Activated CD8-positive, alpha-beta memory T cell treated with anti-CD3 and anti-CD28 coated beads, Interleukin-2, amount 50 U/mL, for 1 hour (primary cell): ENCODE results near the gene GSTP1.
"Not testable (repeated sequence)": the region's sequence is repeated elsewhere in the genome, so short reads cannot be mapped to it uniquely, and the experiment has no call there.

Experiments used
- DNase-seq: peaks from one replicate; pipeline ENCODE4 v3.0.0-alpha.2; 2020; ENCODE audit errors: extremely low read depth

Gene GSTP1

DNA sequence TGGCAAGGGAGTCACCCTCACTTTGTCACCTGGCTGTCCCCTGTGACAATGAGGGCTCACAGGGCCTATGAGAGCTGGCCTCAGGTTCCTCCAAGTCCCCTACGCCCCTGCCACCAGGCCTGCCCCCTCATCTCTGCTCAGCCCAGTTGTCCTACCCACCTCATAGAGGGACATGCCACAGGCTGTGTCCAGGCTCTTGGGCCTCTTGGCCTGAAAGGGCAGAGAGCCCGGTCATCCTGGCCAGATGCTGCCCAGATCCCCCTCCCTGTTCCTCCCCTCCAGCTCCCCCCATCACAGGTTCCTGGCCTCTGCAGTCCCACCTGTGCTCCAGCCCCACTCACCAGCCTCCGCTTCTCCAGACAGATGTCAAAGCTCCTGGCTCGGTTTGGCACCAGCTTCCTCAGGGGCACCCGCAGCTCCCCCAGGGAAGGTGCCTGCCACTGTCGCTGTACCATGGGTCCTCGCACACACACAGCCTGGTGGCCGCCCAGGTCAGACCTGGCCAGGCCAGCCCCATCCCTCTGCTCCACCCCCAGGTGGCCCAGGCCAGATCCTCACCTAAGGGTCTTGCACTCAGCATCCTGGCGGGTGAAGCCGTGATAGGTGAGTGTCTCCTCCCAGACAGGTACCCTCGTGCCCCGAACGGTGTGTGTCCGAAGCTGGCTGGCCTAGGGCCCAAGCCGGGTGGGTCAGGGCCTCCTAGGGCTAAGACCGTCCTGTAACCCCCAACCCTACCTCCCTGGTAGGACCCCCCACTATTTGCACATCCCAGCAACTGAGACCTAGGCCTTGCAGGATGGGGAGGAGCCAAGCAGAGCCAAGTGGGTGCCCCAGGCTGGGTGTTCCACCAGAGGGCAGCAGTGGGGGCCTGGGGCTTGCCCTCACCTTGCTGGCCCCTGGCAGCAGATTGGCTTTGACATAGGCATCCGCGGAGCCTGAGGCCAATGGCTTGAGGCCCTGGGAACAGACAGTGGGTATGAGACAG is 31.4 kb downstream of the GSTP1 start:
- DNase-seq = no peak

DNA sequence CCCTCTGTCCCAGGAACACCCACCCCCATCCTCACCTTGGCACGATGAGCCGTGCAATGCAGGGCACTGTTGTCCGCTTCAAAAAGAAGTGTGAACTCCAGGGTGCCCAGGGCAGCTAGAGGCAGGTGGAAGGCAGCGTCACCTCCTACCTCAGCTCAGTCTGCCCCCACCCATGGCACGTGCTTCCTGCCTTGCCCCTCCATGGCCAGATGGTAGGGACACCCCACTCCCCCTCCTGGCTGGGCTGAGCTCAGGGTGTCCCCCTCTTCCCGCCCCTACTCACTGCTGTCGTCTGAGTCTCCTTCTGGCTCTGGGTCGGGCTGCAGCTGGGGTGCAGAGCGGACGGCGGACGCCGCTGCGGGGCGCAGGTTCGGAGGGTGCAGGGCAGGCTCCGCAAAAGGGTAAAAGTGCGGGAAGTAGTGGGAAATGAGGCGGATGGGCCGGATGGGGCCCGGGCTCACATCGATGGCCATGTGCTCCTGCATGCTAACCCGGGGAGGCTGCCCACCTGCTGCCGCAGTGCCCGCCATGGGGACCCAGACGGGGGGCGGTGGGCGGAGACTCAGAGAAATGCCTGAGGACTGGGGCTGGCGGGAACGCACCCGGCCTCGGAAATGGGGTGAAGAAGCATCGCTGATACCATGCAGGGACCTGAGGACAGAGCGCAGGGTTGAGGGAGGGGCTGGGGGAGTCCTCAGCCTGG is 32.3 kb downstream of the GSTP1 start:
- DNase-seq = no peak

DNA sequence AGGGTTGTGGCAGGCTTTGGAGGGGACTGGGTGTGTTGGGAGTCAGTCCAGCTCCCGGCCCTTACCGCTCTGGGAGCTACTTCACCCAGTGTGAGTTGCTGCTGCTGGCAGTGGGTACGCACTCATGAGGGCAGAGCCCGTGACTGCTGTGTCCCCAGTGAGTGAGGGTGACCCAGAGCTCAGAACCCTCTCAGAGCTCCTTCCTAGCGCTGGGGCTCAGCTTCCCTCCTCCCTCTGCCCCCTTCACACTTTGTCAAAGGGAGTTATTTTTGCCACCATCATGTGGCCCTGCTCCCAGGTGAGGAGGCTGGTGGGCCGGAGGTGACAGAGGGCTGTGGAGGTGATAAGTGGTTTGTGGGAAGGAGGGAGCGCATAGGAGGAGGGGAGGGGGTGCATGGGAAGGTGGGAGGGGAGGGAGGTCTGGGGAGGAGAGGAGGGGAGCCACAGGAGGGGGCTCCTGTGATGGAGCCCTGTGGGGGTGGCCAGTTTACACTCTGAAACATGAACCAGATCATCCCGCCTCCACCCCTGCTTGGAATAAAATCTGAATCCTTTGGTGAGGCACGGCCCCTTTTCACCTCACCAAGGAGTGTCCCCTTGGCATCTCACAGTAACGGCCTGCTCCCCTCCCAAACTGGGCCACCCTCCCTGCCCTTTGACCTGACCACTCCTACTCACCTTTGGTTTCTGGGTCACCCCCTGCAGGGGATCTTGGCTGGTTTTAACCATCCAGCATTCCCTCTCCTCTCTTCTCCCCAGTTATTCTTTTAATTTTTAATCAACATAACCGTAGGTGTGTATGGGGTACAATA is 33.0 kb downstream of the GSTP1 start:
- no peak for DNase-seq

DNA sequence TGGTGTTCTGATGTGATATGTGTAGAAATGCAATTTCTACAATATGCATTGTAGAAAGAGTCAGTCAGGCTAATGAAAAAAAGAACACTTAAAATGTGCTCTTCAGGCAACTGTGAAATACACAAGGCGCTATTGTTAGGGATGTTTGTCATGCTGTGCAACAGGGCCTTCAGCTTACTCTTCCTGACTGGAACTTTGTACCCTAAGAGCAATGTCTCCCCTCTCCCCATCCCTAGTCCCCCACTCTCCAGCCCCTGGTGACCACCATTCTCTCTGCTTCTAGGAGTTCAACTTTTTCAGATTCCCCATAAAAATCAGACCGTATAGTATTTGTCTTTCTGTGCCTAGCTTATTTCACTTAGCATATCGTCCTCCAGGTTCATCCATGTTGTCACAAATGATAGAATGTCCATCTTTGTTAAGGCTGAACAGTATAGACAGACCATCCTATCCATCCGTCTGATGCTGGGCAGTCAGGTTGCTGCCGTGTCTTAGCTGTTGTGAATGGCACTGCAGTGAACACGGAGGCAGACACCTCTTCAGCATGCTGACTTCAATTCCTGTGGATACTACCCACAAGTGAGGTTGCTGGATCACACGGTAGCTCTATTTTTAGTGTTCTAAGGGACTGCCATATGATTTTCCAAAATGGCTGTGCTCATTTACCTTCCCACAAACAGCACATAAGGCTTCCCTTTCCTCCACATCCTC is 33.8 kb downstream of the GSTP1 start:
- DNase-seq = no peak

DNA sequence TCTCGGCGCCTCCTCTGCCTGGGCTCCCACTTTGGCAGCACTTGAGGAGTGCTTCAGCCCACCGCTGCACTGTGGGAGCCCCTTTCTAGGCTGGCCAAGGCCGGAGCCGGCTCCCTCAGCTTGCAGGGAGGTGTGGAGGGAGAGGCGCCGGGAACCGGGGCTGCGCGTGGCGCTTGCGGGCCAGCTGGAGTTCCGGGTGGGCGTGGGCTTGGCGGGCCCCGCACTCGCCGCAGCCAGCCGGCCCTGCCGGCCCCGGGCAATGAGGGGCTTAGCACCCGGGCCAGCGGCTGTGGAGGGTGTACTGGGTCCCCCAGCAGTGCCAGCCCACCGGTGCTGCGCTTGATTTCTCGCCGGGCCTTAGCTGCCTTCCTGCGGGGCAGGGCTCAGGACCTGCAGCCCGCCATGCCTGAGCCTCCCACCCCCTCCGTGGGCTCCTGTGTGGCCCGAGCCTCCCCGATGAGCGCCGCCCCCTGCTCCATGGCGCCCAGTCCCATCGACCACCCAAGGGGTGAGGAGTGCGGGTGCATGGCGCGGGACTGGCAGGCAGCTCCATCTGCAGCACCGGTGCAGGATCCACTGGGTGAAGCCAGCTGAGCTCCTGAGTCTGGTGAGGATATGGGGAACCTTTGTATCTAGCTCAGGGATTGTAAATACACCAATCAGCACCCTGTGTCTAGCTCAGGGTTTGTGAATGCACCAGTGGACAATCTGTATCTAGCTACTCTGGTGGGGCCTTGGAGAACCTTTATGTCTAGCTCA is 35.5 kb downstream of the GSTP1 start:
- not testable (repeated sequence) for DNase-seq

DNA sequence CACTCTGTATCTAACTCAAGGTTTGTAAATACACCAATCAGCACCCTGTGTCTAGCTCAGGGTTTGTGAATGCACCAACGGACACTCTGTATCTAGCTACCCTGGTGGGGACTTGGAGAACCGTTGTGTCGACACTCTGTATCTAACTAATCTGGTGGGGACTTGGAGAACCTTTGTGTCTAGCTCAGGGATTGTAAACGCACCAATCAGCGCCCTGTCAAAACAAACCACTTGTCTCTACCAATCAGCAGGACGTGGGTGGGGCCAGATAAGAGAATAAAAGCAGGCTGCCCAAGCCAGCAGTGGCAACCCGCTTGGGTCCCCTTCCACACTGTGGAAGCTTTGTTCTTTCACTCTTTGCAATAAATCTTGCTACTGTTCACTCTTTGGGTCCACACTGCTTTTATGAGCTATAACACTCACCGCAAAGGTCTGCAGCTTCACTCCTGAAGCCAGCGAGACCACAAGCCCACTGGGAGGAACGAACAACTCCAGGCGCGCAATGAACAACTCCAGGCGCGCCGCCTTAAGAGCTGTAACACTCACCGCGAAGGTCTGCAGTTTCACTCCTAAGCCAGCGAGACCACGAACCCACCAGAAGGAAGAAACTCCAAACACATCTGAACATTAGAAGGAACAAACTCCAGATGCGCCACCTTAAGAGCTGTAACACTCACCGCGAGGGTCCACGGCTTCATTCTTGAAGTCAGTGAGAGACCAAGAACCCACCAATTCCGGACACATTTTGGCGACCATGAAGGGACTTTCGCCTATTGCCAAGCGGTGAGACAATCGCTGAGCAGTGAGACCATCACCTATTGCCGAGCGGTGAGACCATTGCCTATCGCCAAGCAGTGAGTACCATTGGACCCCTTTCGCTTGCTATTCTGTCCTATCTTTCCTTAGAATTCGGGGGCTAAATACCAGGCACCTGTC is 36.3 kb downstream of the GSTP1 start:
- DNase-seq = not testable (repeated sequence)

DNA sequence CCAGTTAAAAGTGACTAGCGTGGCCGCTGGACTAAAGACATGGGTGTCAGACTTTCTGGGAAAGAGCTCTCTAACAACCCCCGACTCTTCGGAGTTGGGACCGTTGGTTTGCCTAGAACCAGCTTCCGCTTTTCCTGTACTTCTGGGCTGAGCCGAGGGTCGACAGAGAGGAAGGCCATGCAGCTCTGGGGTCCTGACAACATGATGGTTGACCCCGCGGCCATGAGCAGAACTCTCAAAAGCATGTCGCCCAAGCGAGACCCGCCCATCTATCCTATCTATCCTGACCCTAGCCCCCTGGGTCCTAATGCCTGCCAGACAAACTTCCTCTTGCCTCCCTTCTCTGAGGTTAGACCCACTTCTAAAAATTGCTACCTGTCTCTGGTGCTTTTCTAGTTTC is 37.0 kb downstream of the GSTP1 start:
- not testable (repeated sequence) for DNase-seq

DNA sequence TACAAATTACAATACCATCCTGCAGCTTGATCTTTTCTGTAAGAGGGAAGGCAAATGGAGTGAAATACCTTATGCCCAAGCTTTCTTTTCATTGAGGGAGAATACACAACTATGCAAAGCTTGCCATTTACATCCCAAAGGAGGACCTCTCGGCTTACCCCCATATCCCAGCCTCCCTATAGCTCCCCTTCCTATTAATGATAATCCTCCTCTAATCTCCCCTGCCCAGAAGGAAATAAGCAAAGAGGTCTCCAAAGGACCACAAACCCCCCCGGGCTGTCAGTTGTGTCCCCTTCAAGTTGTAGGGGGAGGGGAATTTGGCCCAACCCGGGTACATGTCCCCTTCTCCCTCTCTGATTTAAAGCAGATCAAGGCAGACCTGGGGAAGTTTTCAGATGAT is 38.3 kb downstream of the GSTP1 start:
- DNase-seq = not testable (repeated sequence)

DNA sequence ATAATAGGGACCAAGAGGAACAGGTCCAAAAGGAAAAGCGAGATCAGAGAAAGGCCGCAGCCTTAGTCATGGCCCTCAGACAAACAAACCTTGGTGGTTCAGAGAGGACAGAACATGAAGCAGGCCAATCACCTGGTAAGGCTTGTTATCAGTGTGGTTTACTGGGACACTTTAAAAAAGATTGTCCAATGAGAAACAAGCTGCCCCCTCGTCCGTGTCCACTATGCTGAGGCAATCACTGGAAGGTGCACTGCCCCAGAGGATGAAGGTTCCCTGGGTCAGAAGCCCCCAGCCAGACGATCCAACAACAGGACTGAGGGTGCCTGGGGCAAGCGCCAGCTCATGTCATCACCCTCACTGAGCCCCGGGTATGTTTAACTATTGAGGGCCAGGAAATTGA is 39.3 kb downstream of the GSTP1 start:
- DNase-seq = not testable (repeated sequence)

DNA sequence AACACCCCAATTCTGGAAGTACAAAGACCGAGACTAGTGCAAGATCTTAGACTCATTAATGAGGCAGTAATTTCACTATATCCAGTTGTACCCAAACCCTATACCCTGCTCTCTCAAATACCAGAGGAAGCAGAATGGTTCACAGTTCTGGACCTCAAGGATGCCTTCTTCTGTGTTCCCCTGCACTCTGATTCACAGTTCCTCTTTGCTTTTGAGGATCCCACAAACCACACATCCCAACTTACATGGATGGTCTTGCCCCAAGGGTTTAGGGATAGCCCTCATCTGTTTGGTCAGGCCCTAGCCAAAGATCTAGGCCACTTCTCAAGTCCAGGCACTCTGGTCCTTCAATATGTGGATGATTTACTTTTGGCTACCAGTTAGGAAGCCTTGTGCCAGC is 40.2 kb downstream of the GSTP1 start:
- not testable (repeated sequence) for DNase-seq

DNA sequence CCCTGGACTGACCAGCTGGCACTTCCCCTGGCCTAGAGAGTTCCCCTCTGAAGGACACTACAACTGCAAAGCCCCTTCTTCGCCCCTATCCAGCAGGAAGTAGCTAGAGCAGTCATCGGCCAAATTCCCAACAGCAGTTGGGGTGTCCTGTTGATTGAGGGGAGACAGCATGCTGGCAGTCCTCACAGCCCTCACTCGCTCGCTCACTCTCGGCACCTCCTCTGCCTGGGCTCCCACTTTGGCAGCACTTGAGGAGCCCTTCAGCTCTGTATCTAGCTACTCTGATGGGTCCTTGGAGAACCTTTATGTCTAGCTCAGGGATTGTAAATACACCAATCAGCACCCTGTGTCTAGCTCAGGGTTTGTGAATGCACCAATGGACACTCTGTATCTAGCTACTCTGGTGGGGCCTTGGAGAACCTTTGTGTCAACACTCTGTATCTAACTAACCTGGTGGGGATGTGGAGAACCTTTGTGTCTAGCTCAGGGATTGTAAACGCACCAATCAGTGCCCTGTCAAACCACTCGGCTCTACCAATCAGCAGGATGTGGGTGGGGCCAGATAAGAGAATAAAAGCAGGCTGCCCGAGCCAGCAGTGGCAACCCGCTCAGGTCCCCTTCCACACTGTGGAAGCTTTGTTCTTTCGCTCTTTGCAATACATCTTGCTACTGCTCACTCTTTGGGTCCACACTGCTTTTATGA is 42.7 kb downstream of the GSTP1 start:
- DNase-seq = not testable (repeated sequence)

DNA sequence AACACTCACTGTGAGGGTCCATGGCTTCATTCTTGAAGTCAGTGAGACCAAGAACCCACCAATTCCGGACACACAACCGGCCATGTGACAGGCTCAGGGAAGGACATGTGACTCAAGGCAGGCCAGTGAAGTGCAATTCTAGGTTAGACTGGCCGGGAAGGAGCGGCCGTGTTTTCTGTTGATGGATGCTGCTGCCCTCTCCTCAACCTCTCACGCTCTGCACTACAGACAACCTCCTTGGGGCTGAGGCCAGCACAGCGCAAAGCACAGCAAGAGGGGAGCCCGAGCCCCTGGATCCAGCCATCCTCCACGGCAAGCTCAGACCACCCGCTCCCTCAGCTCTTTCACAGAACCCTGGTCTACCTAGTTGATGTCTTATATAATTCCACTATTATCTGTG is 43.4 kb downstream of the GSTP1 start:
- no peak for DNase-seq

DNA sequence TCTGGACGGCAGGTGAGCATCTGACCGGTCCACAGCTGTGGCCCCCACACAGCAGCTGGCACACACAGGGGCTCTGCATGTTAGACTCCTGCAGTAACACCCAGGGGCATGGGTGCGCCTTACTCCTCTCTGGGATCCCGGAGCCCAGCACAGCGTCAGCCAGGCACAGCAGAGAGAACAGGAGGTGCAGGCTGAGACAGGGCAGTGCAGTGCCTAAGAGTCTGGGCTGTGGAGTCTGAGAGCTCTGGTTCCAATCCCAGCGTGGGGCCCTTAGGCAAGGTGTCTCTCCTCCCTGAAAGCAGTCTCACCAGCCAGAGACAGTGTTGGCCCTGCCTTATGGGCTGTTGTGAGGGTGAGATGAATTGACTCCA is 43.8 kb downstream of the GSTP1 start:
- DNase-seq = no peak

DNA sequence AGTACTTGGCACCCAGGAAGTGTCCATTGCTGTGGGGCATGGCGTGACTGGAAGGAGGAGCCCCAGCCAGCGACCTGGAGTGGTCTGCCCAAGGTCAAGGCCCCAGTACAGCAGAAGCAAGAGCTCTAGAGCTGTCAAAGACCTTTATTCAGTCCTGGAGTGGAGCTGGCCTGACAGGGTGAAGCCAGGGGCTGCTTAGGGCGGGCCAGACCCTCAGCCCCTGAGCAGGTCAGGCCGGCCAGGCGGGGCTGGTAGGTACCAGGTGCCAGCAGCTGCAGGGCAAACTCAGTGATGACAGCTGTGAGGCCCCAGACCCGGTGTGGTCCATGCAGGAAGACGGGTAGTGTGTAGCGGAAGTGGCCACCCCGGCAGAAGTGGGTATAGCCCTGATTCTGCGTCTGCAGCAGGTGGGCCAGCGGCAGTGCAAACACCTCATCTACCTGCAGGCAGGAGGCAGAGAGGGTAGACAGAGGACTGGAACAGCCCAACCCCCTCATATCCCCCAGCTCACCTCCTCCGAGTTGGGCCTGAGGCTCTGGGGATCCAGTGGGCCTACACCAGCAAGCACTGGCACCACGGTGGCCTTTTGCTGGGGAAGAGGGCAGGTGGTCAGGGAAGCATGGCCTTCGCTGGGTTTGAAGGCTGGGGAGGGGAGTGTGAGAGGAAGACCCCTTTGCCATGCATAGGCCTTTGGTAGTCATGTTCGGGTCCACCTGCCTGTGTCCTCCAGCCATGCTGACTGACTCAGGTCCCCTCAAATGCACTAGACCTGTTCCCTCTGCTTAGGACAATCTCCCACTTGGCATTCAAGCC is 44.4 kb downstream of the GSTP1 start:
- no peak for DNase-seq

DNA sequence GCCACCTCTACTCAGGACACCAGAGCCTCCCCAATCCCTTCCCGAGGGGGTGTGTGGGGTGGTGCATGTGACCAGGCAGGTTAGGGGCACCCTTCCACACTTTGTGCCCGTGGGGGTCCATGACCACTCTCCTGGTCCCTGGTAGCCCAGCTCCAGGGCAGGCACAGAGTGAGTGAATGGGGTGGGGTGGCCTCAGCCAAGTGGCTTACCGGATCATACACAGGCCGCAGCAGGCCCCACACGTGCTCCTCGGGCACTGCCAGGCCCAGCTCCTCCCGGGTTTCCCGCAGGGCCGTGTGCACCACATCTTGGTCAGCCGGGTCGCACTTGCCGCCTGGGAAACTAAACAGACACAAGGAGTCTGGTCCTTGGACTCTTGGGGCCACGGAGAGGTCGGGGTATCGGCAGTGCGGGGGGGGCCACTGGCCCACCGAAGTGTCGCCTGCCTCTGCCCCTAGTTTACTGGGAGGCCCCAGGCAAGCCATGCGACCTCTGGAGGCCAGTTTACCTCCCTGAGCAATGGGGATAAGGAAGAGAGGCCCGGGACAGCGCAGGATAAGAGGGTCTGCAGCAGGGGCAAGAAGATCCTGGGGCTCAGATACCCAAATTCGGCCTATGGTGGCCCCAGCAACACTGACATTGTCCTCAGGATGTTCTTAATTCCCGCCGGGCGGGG is 45.2 kb downstream of the GSTP1 start:
- DNase-seq = no peak

DNA sequence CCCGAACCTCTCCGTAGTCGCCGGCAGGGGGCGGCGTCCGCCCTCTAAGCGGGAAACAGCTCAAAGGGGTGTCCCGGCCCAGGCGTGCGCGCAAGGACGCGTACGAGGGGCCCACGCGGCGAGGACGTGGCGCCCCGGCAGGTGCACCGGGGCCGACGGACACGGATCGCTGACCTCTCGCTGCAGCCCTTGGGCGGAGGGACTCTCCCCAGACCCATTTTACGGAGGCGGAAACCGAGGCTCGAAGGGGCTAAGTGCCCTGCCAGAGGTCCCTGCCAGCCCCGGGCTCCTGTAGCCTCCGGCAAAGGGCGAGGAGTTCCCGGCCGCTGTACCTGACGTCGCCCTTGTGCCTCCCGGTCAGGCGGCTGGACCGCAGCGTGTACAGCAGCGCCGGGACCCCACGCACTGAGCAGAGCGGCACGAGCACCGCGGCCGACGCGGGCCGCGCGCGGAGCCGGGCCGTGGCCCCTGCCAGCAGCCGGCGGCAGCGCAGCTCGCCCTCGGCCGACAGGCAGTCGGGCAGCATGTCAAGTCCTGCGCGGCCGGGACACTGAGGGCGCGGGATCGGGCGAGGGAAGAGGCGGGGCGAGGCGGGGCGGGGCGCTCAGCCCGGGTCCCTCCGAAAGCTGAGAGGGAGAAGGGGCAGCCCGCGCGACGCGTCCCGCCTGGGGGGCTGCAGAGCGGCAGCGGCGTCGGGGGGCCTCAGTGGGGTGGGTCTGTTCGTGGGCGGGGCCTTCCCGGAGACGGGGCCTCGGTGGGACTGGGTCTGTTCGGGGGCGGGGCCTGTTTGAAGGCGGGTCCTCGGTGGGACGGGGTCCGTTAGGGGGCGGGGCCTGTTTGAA is 46.0 kb downstream of the GSTP1 start, which contains the start of gene NUDT8:
Gene NUDT8 (minus strand): TSS at position 552 of the 842 bp plus-strand sequence. CDS start 26 bp downstream, at position 526.
- DNase-seq = no peak
